Measurements from ENCODE around the gene PTPRA. TPM values are rescaled to one million over a fixed set of nuclear protein-coding genes. Genes with fewer than 3 reads are reported as not detected.
"Not testable (repeated sequence)": the region's sequence is repeated elsewhere in the genome, so short reads cannot be mapped to it uniquely, and the experiment has no call there.

Gene PTPRA
- polyA plus RNA-seq, 12 donors: 35.4 to 98.2 (median 56.6) TPM; not detected in 1

DNA sequence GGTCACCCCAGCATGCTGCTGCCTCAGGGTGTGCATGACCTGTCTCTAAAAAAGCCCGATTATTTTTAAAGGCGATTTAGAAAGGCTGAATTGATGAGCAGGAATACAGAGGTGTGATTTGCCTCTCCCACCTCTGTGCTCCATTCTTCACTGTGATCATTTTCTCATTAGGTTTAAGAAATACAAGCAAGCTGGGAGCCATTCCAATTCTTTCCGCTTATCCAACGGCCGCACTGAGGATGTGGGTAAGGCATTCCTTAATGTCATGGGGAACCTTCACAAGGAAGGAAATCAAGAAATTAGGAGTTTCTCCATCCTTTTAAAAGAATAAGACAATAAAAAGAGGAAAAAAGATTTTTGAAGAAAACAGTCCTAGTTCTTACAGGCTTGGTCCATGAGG, 114.6 kb downstream of the PTPRA start:
- no peak for DNase-seq

DNA sequence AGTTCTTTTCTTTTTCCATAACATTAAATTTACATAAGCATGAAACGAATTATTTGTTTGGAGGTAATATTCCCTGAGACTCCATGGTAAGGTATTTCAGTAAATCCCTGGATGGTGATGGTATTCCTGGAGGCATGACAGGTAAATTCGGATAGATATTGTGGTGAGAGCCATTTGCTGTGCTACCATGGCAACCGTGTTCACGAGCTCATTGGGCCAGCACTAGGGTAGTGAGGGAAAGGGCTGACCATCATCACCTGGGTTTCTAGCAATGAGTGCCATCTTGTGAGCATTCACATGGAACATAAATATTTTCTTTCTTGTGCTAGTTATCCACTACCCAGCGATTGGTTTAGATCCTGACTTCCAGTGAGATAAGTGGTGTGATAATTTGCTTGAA, 118.3 kb downstream of the PTPRA start:
- DNase-seq: no peak

DNA sequence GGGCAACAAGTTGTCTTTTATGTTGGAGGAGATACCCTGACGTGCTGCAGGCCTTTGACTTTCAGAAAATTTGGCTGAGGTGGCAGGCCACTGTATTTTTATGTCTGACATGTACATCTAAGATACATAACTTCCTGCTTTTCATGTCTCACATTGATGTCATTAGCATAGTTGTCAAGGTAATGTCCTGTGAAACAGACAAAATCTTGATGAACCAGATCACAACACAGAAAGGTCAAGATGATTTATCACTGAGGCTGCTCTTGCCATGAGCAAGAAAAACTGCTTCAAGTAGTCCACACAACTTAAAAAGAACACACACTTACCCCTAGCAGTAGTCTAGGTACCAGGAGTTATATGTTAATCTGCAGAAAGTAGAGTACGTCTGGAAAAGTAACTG, 120.0 kb downstream of the PTPRA start:
- no peak for DNase-seq

DNA sequence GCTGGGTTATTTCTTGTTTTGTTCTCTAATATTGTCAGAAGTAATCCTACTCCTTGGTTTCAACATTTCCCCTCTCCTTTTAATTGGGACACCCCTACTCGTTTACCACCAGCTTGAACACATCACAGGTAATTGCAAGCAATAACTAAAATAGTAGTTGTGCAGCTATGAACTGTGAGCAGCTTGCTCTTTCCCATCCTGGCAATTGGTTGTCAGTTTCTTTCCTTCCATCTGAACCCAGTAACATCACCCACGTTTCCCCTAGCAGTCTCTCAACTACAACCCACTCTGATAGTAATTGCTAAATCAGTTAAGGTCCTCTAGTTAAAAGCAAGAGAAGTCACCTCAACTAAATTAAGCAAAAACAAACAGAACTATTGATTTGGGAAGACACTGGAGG, 122.5 kb downstream of the PTPRA start:
- no peak for DNase-seq

DNA sequence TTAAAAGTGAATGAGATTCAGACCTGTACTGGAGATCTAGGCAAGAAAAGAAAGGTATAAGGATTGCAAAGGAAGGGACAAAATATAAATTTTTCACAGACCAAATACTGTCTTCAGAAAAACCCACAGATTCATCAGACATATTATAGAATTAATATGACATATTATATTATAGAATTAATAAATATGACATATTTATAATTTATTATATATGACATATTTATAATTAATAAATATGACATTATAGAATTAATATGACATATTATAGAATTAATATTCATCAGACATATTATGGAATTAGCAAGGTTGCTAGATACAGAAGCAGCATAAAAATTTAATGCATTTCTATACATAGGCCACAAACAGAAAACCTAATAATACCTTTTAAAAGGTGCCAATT, 125.4 kb downstream of the PTPRA start:
- DNase-seq: no peak

DNA sequence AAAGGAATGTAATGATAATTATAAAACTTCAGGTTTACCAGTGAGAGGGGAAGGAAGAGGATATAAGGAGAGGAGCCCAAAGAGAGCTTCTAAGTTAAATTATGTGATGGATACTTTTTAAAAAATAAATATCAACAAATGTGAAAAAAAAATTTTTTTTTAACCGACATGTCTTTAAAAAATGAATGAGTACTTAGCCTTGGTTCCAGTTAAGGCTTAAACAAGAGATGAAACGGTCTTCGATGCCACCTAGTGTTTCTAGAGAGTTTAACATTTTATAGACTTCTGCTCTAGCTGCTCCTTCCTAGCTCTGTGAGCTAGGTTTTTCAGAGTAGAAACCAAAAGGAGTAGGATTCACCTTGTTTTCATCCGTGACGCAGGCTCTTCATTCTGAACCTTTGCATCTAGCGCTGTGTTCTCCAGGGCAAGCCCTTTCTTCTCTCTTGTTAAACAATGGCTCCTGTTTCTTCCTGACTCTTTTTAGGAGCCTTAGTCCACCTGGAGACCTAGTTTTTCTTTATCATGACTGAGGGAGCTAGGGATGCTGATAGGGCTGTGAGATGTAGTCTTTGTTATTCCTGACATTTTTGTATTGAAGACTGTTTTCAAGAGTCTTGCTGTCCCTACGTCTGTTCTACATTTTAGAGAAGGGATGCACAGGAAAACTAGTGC, 127.7 kb downstream of the PTPRA start:
- peak; percentile 64 for DNase-seq

DNA sequence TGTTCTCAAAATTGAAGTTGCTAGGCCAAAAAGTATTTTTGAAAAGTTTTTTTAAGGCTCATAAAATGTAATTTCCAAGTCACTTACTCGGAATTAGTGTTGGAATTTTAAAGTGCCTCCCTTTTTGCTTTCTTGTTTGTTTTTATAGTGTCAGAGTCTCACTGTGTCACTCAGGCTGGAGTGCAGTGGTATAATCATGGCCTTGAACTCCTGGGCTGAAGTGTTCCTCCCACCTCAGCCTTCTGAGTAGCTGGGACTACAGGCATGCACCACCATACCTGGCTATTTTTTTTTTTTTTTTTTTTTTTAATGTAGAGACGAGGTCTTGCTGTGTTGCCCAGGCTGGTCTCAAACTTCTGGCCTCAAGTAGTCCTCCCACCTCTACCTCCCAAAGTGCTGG, 130.1 kb downstream of the PTPRA start:
- DNase-seq: no peak

DNA sequence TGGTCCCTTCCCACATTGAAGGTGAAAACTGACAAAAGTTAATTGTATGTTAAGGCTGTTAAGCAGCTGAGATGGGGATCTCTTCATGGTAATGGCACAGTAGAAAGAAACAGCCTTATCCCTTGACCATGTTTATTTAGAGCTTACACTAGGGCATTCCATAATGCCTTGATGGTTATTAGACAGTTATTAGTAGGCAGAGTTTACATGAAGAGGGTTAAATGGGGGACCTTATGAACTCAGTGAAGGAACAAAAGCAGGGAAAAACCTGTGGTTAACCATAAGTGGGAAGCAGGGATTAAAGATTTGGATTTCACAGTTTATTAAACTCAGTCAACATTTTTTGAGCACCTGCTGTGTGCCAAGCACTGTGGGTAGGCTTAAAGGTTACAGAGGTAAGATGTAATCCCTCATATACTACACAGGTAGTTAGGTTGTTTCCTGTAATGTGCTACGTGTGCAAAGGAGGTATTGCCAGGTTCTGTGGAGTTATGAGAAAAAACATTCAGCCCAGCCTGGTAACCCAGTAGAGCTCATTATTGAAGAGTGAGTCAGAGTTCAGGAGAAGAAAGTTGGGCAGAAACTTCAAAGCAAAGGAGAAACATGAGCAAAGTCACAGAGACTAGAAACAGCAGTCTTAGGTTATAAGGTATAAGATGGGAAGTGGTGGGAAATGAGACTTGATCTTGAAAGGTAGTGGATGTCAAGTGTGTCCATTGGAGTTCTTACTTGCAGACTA, 137.9 kb downstream of the PTPRA start:
- DNase-seq: no peak

DNA sequence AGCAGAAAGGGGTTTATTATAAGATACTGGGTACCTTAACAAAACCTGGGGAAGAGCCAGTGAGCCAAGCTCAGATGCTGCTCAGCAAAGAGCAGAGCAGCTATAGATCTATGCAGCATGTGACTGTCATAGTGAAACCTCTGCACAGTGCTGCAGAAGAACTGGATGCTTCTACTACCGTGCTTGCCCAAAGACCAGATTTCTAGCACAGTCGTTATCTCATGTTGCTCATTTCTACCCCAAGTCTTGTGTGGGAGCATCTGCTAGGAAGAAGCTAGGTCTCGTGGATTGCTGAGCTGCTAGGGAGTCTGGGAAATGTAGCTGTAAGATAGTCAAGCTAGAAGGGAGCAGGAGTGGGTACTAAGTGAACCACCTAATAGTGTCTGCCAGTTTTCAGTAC, 138.5 kb downstream of the PTPRA start:
- no peak for DNase-seq

DNA sequence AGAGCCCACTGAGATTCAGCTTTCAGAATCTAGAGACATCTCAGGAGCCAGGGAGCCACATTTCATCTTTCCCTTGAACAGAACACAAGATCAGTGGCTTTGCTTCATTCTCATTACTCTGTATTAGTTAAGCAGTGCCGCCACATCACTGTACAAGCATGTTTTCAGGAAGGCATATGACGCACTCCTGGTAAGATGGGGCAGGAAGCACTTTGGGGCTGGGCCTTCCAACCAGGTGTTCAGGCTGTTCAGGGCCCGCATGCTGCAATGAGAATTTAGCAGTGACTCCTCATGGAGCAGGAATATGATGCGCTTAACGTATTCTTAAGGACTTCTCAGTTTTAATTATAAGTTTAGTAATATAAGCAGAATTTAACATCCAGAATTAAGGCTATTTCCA, 140.5 kb downstream of the PTPRA start:
- DNase-seq: no peak

DNA sequence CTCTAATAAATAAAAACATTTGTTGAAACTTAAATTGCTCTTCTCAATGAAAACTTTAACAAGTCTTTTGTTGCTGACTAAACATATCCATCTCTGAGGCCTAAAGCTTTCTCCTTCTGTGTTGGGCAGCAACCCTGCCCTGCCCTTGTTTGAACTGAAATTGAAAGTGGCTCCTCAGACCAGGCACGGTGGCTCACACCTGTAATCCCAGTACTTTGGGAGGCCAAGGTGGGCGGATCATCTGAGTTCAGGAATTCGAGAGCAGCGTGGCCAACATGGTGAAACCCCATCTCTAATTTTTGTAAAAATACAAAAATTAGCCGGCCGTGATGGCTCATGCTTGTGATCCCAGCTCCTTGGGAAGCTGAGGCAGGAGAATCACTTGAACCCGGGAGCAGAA, 140.9 kb downstream of the PTPRA start:
- DNase-seq: no peak

DNA sequence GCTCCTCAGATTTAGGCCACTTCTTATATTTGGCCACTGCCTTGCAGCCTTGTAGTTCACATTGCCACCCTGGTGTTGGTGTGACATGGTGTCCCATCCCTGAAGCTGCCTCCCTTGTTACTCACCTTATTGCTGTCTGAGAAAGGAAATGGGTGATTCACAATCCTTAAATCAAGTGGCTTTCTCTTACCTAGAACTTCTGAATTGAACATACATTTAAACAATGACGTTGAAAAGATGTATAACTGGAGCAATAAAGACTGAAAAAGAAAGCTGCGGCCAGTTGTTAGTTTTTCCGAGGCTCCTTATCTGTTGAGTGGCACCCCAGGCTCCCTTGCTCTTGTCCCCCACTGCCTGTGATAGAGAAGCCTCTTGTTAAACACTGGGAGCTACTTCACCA, 141.4 kb downstream of the PTPRA start:
- DNase-seq: no peak

DNA sequence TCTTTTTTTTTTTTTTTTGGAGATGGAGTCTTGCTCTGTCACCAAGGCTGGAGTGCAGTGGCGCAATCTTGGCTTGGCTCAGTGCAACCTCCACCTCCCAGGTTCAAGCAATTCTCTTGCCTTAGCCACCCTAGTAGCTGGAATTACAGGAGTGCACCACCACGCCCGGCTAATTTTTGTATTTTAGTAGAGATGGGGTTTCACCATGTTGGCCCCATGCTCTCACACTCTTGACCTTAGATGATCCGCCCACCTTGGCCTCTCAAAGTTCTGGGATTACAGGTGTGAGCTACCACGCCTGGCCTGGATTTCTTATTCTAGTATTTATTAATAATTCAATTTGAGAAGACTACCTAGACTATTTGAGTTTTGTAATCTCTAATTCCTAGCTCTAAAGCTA, 142.0 kb downstream of the PTPRA start:
- not testable (repeated sequence) for DNase-seq

DNA sequence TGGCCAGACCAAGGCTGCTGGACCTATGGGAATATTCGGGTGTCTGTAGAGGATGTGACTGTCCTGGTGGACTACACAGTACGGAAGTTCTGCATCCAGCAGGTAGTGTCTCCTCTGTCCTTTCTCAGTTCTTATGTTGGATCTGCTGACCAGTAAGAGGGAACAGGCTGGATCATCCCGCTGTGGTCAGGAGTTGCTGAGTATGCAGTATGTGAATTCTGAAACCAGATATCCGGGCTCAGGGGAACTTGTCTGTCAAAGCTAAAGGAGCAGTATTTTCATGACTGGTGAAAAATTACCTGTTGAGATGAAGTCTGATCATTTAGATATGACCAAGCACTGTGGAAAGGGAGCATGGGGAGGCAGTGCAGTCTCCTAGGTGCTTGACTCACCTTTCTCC, 148.0 kb downstream of the PTPRA start:
- DNase-seq: no peak

DNA sequence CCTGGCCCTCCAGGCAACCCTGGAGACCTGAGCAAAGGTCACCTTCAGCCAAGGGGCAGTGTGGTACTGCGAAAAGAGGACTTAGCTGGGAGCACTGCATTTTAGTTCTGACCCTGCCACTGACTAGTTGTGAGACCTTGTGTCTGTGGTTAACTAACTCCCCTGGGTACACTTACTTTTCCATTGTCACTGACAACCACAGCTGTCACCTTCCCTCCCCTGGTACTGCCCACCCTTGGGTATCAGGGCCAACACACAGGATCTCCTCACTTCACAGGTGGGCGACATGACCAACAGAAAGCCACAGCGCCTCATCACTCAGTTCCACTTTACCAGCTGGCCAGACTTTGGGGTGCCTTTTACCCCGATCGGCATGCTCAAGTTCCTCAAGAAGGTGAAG, 148.5 kb downstream of the PTPRA start:
- no peak for DNase-seq

DNA sequence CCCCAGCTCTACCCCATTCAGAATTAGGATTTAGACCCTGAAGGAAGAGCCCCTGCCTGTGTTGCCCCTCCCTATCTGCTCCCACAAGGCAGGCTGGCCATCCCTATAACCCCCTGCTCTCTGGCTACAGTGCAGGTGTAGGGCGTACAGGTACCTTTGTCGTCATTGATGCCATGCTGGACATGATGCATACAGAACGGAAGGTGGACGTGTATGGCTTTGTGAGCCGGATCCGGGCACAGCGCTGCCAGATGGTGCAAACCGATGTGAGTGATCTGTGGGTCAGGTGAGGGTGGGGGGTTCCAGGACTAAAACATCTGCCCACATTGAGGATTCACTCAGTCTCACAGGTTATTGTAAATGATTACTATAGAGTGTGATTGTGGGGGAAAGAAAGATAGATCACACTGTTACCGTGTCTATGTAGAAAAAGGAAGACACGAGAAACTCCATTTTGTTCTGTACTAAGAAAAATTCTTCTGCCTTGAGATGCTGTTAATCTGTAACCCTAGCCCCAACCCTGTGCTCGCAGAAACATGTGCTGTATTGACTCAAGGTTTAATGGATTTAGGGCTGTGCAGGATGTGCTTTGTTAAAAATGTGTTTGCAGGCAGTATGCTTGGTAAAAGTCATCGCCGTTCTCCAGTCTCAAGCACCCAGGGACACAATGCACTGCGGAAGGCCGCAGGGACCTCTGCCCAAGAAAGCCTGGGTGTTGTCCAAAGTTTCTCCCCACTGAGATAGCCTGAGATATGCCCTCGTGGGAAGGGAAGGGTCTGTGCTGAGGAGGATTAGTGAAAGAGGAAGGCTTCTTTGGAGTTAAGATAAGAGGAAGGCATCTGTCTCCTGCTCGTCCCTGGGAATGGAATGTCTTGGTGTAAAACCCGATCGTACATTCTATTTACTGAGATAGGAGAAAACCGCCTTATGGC, 149.5 kb downstream of the PTPRA start:
- not testable (repeated sequence) for DNase-seq

DNA sequence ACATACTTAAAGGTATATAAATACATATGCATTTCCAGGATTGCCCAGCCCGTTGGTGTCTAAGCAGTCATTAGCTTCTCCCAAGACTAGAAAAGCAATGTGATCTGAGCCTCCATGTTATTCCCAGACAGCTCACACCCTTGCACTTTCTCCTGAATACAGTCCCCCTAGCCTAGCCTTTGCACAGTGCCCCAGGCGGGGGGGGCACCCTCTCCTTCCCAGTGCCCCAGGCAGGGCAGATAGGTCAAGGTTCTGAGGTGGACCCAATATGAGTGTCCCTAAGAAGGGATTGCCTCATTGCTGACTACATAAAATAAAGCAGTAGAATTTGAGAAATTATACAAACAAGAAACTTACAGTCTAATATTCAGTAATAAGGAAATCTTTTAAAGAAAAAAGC, 154.7 kb downstream of the PTPRA start:
- DNase-seq: no peak

DNA sequence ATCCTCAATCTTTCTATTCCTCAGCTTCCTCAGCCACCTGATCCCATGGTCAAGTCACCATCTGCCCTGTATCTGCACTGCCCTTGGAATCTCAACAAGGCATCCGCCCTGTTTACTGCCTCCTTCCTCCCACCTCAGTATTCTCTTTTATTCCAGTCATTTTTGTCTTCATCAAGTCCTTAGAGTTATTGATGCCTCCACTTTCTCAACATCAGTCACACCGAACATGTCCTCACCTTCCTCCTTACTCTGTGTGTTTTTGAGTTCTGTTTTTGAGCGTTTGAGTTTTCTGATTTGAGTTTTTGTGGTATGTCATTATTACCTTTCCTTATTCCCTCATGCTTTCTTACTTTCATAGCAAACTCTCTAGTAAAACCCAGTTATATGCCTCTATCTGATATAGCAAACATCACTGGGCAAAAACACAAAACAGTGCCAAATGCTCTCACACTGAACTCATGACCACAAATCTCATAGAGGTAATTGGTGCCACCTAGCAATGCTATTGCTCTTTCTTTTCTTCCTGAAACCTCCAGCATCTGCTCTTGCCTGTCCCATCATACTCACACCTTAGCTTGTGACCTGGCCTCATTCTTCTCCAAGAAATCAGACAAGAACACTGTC, 158.4 kb downstream of the PTPRA start:
- no peak for DNase-seq

DNA sequence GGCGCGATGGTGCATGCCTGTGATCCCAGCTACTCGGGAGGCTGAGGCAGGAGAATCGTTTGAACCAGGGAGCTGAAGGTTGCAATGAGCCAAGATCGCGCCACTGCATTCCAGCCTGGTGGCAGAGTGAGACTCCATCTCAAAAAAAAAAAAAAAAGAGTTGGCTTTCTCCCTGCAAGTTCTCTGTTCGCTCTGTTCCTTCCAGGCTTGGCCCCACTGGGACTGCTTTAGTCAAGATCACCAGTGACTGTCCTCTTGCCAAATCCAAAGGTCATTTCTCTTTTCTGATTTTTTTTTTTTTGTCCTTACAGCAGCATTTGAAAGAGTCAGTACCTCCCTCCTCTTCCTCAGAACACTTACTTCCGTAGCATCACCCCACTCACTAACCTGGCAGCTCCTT, 159.3 kb downstream of the PTPRA start:
- no peak for DNase-seq

DNA sequence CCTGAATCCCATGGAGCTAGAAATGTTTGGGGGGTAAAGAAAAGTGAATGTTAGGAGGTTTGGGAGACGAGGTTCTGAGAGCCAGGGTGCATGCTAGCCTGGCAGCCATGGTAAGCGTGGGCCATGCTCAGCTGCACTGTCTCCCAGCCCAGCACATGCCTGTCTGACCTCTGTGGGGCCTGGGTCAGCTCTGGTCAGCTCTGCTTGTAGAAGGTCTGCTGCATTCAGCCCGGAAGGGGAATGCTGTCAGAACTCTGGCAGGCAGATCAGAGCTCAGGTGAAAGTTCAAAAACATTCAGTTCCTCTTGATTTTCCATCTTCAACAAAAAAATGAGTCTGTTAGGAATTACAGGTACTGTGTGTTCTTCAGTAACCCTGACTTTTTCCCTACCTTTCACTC, 164.4 kb downstream of the PTPRA start:
- no peak for DNase-seq

DNA sequence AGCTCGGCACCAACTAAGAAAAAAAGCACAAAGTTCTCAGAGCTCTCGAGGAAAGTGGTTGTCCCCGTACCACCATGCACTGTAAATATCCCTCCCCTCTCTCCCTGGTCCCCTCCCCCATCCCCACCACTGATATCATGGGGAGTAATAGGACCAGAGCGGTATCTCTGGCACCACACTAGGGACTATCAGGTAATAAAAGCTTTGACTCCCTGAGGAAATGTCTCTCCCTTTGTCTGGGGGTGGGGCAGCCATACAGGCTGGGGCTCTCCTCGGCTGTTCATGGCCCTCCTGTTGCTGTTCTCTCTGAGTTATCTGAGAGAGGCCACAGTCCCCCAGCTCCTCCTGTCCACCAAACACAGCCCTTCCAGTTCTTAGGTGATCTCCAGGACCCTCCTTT, 165.2 kb downstream of the PTPRA start:
- DNase-seq: no peak

DNA sequence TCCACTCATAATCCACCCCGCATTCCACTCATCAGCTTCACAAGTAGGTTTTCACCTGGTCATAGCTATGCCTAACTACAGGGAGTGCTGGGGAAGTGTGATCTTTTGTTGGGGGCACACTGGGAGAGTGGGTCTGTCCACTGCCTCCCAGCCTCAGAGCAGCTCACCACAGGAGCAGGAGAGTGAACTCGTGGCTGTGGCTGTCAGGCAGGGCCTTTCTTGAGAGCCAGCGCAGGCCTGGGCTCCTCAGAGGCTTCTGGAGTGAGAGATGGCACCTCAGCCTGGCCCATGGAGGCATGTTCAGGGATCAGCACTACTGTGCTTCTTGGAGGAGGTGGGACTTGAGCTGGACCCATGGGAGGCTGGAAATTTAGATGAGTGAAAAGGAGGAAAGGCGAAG, 166.1 kb downstream of the PTPRA start:
- DNase-seq: no peak
